KMS-11 (cell line): Measurements from ENCODE around the gene P4HA2.

Experiments
- H2AFZ ChIP-seq: fragments of 200-600 bp; sonication (generic); 2 replicates; pipeline ENCODE4 v1.6.1; 2016; ENCODE audit warnings: antibody characterized with exemption, mixed run types, low read depth
- H3K27ac ChIP-seq: fragments of 200-600 bp; sonication (generic); 2 replicates; pipeline ENCODE4 v1.6.1; 2016; ENCODE audit warnings: mild to moderate bottlenecking, mixed run types
- H3K27me3 ChIP-seq: fragments of 200-600 bp; sonication (generic); 2 replicates; pipeline ENCODE4 v1.6.1; 2017; ENCODE audit warnings: mild to moderate bottlenecking, low read depth, mixed run types, moderate library complexity; ENCODE audit not compliant: insufficient read depth
- H3K36me3 ChIP-seq: fragments of 200-600 bp; sonication (generic); 2 replicates; pipeline ENCODE4 v1.6.1; 2017; ENCODE audit warnings: mild to moderate bottlenecking, mixed run types; ENCODE audit not compliant: insufficient read depth
- H3K4me1 ChIP-seq: fragments of 200-600 bp; sonication (generic); 2 replicates; pipeline ENCODE4 v1.6.1; 2016; ENCODE audit warnings: mild to moderate bottlenecking, low read depth, mixed run types; ENCODE audit not compliant: poor library complexity, severe bottlenecking
- H3K4me2 ChIP-seq: fragments of 200-600 bp; sonication (generic); 2 replicates; pipeline ENCODE4 v1.7.0; 2016; ENCODE audit warnings: mild to moderate bottlenecking, mixed run types
- H3K4me3 ChIP-seq: fragments of 200-600 bp; sonication (generic); IDR thresholded peaks from 2 replicates; pipeline ENCODE4 v1.6.1; 2017; ENCODE audit warnings: low read depth, low read length, mixed read lengths; ENCODE audit not compliant: insufficient read depth
- H3K79me2 ChIP-seq: fragments of 200-600 bp; sonication (generic); 2 replicates; pipeline ENCODE4 v1.6.1; 2016; ENCODE audit warnings: low read depth, mixed run types; ENCODE audit not compliant: insufficient read depth
- H3K9ac ChIP-seq: fragments of 200-600 bp; sonication (generic); 2 replicates; pipeline ENCODE4 v1.6.1; 2016; ENCODE audit warnings: mild to moderate bottlenecking, mixed run types
- H4K20me1 ChIP-seq: fragments of 200-600 bp; sonication (generic); 2 replicates; pipeline ENCODE4 v1.6.1; 2016; ENCODE audit warnings: mild to moderate bottlenecking, mixed run types; ENCODE audit not compliant: insufficient read depth
- CTCF ChIP-seq: fragments of 200-600 bp; sonication (generic); conservative IDR thresholded peaks from 2 replicates; pipeline ENCODE4 v1.6.1; 2017; ENCODE audit warnings: low read depth, mild to moderate bottlenecking, antibody characterized with exemption, low read length, moderate library complexity, mixed read lengths

The P4HA2 gene

DNA sequence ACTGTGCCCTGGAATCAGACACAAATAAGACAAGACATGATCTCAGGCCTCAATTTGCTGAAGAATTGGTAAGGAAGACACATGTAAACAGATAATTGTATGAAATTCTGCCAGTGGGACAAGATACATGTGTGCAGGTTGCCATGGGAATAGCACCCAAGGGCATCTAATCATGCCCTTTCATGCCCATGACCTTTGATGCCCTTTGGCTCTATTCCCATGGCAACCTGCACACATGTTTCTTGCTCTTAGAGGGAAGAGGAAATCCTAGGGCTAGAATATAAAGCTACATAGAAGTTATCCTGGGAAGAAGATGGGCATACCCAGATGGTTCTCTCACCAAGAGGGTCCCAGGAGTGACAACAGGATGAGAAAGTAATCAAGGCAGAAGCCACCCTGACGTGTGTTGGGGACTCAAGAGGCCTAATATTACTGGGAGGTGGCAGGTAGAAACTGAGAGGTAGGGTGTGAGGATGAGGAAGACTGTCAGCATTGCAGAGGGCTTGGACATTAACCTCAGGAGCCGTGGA, 34.4 kb downstream of the P4HA2 start:
- H3K36me3 ChIP-seq, result no peaks in the 10 kb centered on the region
- no peak overlapping the region for H3K27ac ChIP-seq
- no peak overlapping the region for H3K4me3 ChIP-seq
- H4K20me1 ChIP-seq, result no peaks in the 10 kb centered on the region
- no peak for TF ChIP-seq CTCF
- no peak overlapping the region for H2AFZ ChIP-seq
- H3K27me3 ChIP-seq, result no peaks in the 10 kb centered on the region
- H3K79me2 ChIP-seq, result no peaks in the 10 kb centered on the region
- H3K4me1 ChIP-seq, result no peaks in the 10 kb centered on the region
- no peak overlapping the region for H3K9ac ChIP-seq
- H3K4me2 ChIP-seq, result no peak overlapping the region

- TF ChIP-seq CTCF, result peak; percentile 68
- H3K4me2 ChIP-seq, result no peak overlapping the region
- no peaks in the 10 kb centered on the region for H3K4me1 ChIP-seq
- H3K27ac ChIP-seq, result no peak overlapping the region
- no peak overlapping the region for H3K9ac ChIP-seq
- no peaks in the 10 kb centered on the region for H3K79me2 ChIP-seq
- H4K20me1 ChIP-seq, result no peaks in the 10 kb centered on the region
- no peaks in the 10 kb centered on the region for H3K36me3 ChIP-seq
- no peak overlapping the region for H3K4me3 ChIP-seq
- H3K27me3 ChIP-seq, result no peaks in the 10 kb centered on the region
- H2AFZ ChIP-seq, result no peak overlapping the region
These were observed 37.4 kb downstream of the P4HA2 start for GRCh38 chr5:132190161-132190817.

GRCh38 chr5:132184588-132184987, 43.1 kb downstream of the P4HA2 start:
- H3K9ac ChIP-seq, result no peak overlapping the region
- no peaks in the 10 kb centered on the region for H3K79me2 ChIP-seq
- H3K27ac ChIP-seq, result no peak overlapping the region
- no peak for TF ChIP-seq CTCF
- no peaks in the 10 kb centered on the region for H4K20me1 ChIP-seq
- no peak overlapping the region for H3K4me2 ChIP-seq
- H3K4me3 ChIP-seq, result no peak overlapping the region
- H3K36me3 ChIP-seq, result no peaks in the 10 kb centered on the region
- H2AFZ ChIP-seq, result no peak overlapping the region
- peaks cover 4% of the 10 kb centered on the region for H3K4me1 ChIP-seq
- H3K27me3 ChIP-seq, result no peaks in the 10 kb centered on the region

DNA sequence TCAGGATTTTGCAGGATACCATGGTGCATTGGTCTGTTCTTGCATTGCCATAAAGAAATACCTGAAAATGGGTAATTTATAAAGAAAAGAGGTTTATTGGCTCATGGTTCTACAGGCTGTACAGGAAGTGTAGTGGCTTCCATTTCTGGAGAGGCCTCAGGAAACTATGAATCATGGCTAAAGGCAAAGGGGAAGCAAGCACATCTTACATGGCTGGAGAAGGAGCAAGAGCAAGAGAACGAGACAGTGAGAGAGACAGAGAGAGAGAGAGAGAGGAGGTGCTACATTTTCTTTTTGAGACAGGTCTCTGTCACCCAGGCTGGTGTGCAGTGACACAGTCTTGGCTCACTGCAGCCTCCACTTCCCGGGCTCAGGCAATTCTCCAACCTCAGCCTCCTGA, 43.9 kb downstream of the P4HA2 start:
- H3K79me2 ChIP-seq, result no peaks in the 10 kb centered on the region
- no peak overlapping the region for H3K27ac ChIP-seq
- H3K4me1 ChIP-seq, result peaks cover 6% of the 10 kb centered on the region
- no peak overlapping the region for H3K9ac ChIP-seq
- no peak overlapping the region for H3K4me2 ChIP-seq
- no peaks in the 10 kb centered on the region for H4K20me1 ChIP-seq
- TF ChIP-seq CTCF, result no peak
- H3K27me3 ChIP-seq, result no peaks in the 10 kb centered on the region
- no peaks in the 10 kb centered on the region for H3K36me3 ChIP-seq
- H2AFZ ChIP-seq, result no peak overlapping the region
- H3K4me3 ChIP-seq, result no peak overlapping the region
